Measurements from ENCODE around the gene LARP4.
"Not testable (repeated sequence)": the region's sequence is repeated elsewhere in the genome, so short reads cannot be mapped to it uniquely, and the experiment has no call there.

LARP4 gene

GRCh38 chr12:50402264-50403000 is 1.7 kb downstream of the LARP4 start:
- DNase-seq, result no peak

DNA sequence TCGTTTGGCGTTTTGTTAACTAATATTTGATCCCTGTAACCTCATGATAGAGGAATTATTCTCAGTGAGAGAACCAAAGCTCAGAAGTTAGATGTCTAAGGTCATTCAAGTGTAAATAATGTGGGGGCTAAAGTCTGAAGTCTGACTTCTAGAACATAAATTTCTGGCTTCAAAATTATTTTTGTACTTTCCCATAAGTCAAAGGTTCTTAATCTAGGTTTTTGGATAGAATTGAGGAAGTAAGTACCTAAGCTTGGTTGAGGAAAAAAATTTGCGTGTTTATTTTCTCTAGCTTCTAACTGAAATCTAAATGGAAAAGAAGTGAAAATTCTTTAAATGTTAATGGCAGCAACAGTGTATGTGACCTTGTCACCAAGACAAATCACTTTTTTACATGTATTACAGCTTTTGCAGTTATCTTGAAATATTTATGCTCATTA is 2.3 kb downstream of the LARP4 start:
- no peak for DNase-seq

GRCh38 chr12:50404307-50404706 is 3.6 kb downstream of the LARP4 start:
- no peak for DNase-seq

- DNase-seq, result no peak
These were observed 10.5 kb downstream of the LARP4 start for GRCh38 chr12:50411051-50411660.

DNA sequence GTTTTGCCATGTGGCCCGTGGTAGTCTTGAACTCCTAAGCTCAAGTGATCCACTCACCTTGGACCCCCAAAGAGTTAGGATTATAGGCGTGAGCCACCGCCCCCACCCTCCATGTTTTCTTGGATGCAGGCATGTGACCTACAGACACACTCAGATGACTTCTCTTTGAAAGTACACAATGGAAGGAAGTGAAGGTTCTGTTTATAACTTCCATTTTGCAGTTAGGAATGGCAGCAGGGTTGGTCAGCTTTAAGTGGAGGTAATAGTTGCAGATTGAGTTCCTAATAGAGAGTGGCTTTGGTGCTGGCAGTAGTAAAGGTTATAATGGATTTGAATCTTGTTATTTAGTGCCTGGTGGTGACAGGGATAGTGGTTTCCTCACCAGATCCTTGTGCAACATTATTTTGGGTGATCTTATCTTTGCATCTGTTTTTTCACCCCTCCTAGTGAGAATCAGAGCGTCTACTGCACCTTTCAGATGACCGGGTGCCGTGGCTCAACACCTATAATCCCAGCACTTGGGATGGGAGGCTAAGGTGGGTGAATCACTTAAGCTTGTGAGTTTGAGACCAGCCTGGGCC is 15.3 kb downstream of the LARP4 start:
- DNase-seq, result no peak

- DNase-seq, result no peak
These were observed 18.6 kb downstream of the LARP4 start for GRCh38 chr12:50419112-50419909.

GRCh38 chr12:50422855-50423254 is 22.2 kb downstream of the LARP4 start:
- not testable (repeated sequence) for DNase-seq

DNA sequence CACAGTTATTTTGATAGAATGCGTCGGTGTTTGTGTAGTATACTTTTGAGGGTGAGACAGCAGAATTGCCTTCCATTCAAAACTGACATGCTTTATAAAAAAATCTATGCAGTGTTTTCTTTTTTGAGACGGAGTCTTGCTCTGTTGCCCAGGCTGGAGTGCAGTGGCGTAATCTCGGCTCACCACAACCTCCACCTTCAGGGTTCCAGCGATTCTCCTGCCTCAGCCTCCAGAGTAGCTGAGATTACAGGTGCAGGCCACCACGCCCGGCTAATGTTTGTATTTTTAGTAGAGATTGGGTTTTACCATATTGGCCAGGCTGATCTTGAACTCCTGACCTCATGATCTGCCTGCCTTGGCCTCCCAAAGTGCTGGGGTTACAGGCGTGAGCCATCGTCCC is 22.7 kb downstream of the LARP4 start:
- DNase-seq, result not testable (repeated sequence)

DNA sequence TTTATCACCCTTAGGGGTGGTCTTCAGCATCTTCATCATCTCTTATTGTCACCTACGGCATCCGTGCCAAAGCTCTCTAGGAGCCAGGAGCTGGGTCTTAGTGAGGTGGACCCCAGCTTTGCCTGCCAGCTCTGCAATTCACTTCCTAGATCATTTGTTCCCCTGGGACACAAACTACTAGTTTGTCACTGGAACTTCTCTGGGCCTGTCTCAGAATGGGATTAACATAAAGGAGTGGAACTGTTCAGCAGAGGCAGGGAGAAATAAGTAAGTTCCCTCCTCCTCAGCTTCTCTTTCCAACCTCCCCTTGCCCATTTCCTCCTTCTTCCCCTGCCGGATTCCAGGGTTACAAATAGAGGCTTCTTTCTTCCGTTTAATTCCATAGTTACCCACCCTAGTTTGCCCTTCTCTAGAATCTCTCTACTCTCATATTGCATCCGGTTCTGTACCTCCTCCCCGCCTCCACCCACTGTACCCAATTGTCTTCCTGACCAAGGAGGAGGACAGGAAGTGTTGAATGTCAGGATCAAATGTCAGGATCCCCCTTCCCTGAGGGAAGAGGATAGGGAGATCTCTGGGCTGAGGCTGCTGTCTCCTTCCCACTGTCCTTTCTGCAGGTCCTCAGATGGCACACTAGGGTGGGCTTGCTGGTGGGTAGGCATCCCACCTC is 25.0 kb downstream of the LARP4 start:
- DNase-seq, result no peak

DNA sequence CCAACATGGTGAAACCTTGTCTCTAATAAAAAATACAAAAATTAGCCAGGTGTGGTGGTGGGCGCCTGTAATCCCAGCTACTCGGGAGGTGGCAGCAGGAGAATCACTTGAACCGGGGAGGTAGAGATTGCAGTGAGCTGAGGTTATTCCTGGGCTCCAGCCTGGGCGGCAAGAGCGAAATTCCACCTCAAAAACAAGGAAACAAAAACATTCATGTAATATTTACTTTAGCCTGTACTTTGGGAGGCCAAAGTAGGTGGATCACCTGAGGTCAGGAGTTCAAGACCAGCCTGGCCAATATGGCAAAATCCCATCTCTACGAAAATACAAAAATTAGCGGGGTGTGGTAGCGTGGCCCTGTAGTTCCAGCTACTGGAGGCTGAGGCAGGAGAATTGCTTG is 31.0 kb downstream of the LARP4 start:
- not testable (repeated sequence) for DNase-seq

GRCh38 chr12:50440288-50440687 is 39.6 kb downstream of the LARP4 start:
- DNase-seq, result no peak

- DNase-seq, result no peak
These were observed 41.1 kb downstream of the LARP4 start for GRCh38 chr12:50441763-50442162.

- DNase-seq, result no peak
These were observed 41.7 kb downstream of the LARP4 start for GRCh38 chr12:50442178-50442908.

- DNase-seq, result not testable (repeated sequence)
These were observed 49.0 kb downstream of the LARP4 start for GRCh38 chr12:50449671-50450070.

DNA sequence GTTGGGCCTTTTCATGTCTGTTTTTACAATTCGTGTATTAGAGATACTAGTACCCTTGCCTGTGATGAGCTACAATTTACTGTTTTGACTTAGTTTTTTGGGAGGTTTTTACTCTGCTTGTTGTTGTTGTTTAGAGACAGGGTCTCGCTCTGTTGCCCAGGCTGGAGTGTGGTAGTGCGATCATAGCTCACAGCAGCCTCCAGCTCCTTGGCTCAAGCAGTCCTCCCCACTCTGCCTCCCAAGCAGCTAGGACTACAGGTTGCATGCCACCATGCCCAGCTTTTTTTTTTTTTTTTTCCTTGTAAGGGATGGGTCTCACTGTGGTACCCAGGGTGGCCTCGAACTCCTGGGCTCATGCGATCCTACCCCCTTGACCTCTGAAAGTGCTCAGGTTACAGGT is 52.1 kb downstream of the LARP4 start:
- DNase-seq, result no peak

GRCh38 chr12:50453872-50454271 is 53.2 kb downstream of the LARP4 start:
- no peak for DNase-seq

DNA sequence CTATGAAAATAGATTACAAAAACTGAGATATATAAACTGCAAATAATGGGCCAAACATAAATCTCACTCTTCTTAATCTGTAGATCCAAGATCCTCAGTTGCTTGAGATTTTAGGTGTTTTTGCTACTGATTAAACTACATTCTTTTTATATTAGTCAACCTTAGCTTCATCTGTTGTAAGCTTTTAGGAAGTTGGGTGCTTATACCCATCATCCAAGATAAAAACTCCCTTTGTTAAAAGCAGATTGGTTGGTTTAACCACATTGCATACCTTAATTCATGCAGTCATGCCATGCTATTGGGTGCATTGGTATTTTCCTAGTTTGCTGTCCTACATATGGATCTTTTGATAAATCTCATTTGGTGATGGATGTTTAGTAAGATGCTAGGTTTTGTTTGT is 57.9 kb downstream of the LARP4 start:
- DNase-seq, result no peak

DNA sequence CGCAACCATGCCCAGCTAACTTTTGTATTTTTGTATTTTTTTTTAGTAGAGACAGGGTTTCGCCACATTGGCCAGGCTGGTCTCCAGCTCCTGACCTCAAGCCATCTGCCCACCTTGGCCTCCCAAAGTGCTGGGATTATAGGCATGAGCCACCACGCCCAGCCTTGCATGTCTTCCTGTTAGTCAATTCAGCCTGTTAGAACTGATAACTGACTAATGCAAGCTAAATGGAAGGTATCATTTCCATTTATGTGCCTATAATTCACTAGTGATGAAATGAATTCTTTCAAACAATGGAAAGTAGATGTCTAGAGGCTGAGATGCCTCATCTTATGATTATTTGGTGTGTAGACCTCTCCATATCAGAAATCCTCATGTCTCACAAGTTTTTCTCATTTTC is 66.8 kb downstream of the LARP4 start:
- DNase-seq, result no peak

DNA sequence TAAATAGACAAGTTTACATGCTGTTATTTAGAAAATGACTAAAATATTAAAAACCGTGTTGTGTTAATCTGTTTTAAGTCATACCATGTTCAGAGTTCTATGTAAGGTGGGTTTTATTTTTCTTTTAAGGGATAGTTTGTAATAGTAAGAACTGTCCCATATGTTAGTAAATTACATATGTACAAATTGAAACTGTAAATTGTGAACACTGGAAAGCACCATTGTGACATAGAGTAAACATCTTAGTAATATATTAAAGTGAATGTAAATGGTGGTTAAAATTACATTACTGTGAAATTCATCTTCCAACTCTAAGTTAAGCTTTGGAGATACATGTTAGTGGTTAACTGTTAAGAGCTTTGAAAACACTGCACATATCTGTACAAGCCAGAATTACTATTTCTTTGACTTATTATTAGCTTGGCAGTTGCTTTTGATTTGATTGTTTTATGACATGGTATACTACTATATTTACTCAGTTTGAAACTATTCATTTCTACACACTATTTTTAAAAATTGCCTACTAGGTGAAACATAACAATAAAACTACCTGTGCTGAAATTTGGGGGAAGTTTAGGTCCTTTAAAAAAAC is 76.7 kb downstream of the LARP4 start:
- no peak for DNase-seq

DNA sequence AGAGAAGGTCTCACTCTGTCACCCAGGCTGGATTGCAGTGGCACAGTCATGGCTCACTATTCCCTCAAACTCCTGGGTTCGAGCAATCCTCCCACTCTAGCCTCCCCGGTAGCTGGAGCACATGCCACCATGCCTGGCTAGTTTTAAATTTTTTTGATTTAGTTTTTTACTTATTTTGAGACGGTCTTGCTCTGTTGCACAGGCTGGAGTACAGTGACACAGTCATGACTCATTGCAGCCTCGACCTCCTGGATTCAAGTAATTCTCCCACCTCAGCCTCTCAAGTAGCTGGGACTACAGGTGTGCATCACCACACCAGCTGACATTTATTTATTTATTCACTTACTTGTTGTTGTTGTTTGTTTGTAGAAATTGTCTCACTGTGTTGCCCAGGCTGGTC is 81.9 kb downstream of the LARP4 start:
- DNase-seq, result no peak

DNA sequence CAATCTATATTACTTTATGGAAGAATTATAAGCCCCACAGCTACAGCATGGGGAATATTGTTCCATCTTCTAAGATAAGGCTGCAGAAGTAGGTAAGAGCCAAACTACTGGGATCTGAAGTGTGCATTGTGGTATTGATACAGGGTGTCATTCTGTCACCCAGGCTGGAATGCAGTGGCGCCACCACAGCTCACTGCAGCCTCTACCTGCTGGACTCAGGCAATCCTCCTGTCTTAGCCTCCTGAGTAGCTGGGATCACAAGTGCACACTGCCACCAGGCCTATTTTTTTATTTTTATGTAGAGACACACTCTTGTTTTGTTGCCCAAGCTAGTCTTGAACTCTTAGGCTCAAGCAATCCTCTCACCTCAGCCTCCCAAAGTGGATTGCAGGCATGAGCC is 82.8 kb downstream of the LARP4 start:
- DNase-seq, result no peak

- DNase-seq, result no peak
These were observed 88.1 kb downstream of the LARP4 start for GRCh38 chr12:50488801-50489200.

Data from NCI-H526 treated with DMSO at 0.1 percent for 48 hours (cell line).